IMR-90 (cell line): Measurements from ENCODE around the gene GCN1. TPM values are rescaled to one million over a fixed set of nuclear protein-coding genes. Genes with fewer than 3 reads are reported as not detected.

ENCODE experiments used
- ATAC-seq: fragments of 200-7000 bp; cut with Tn5 transposase; 2 replicates; pipeline ENCODE4 v1.9.1; 2020; ENCODE audit warnings: low read depth, mild to moderate bottlenecking, moderate library complexity
- BruUV-seq: library from RNA; stranded (reverse); fragments of 400-500 nt; replicated peaks from 2 replicates; lab custom pipeline; 2021; lab: Mats Ljungman, UMichigan
- CTCF ChIA-PET: fragments of 300-600 bp; formaldehyde crosslinking; extraction: SDS; loops from one replicate; lab custom pipeline; 2021; ENCODE audit warnings: antibody characterized with exemption; lab: Yijun Ruan, JAX
- POLR2A ChIA-PET: fragments of 300-600 bp; sonication (Branson Sonifier 250); formaldehyde crosslinking; loops from one replicate; lab custom pipeline; 2022; ENCODE audit warnings: antibody characterized with exemption; ENCODE audit not compliant: unreplicated experiment; lab: Charles Lee
- DNase-seq: peaks from one replicate; pipeline ENCODE4 v3.0.0; 2013
- H2AFZ ChIP-seq: replicated peaks from 2 replicates; pipeline ENCODE3; 2013; ENCODE audit warnings: low read length, mild to moderate bottlenecking; ENCODE audit not compliant: poor library complexity
- H2AK5ac ChIP-seq: 2 replicates; pipeline ENCODE4 v1.6.1; 2013; ENCODE audit warnings: low read depth, low read length, inconsistent platforms
- H2AK9ac ChIP-seq: replicated peaks from 2 replicates; pipeline ENCODE3; 2013; ENCODE audit warnings: mild to moderate bottlenecking, low read depth, low read length, moderate library complexity; ENCODE audit not compliant: poor library complexity
- H2BK120ac ChIP-seq: 2 replicates; pipeline ENCODE4 v1.6.1; 2013; ENCODE audit warnings: low read depth, low read length, inconsistent platforms
- H2BK15ac ChIP-seq: 3 replicates; pipeline ENCODE4 v1.6.1; 2013; ENCODE audit warnings: low read depth, low read length, inconsistent platforms
- H2BK20ac ChIP-seq: 2 replicates; pipeline ENCODE4 v1.6.1; 2013; ENCODE audit warnings: low read depth, mild to moderate bottlenecking, inconsistent platforms, low read length, moderate library complexity
- H2BK5ac ChIP-seq: 2 replicates; pipeline ENCODE4 v1.6.1; 2013; ENCODE audit warnings: mild to moderate bottlenecking, low read depth, low read length, inconsistent platforms; ENCODE audit not compliant: poor library complexity, severe bottlenecking
- H3K14ac ChIP-seq: replicated peaks from 2 replicates; pipeline ENCODE4 v1.6.1; 2013; ENCODE audit warnings: low read depth, low read length, inconsistent platforms
- H3K18ac ChIP-seq: 2 replicates; pipeline ENCODE4 v1.6.1; 2013; ENCODE audit warnings: low read depth, low read length, control low read depth
- H3K23ac ChIP-seq: 2 replicates; pipeline ENCODE4 v1.6.1; 2013; ENCODE audit warnings: low read depth, low read length, inconsistent platforms
- H3K27ac ChIP-seq: 2 replicates; pipeline ENCODE4 v1.5.1; 2013; ENCODE audit warnings: mild to moderate bottlenecking, control low read depth, low read length; ENCODE audit not compliant: insufficient read depth
- H3K27me3 ChIP-seq: 2 replicates; pipeline ENCODE4 v1.6.1; 2013; ENCODE audit warnings: low read length; ENCODE audit not compliant: control insufficient read depth, insufficient read depth
- H3K36me3 ChIP-seq: 2 replicates; pipeline ENCODE4 v1.6.1; 2013; ENCODE audit warnings: low read length, mixed read lengths; ENCODE audit not compliant: control insufficient read depth, insufficient read depth
- H3K4ac ChIP-seq: 2 replicates; pipeline ENCODE4 v1.6.1; 2013; ENCODE audit warnings: low read depth, low read length, inconsistent platforms
- H3K4me1 ChIP-seq: 2 replicates; pipeline ENCODE4 v1.6.1; 2013; ENCODE audit warnings: low read length, mixed read lengths; ENCODE audit not compliant: control insufficient read depth, insufficient read depth
- H3K4me2 ChIP-seq: 2 replicates; pipeline ENCODE4 v1.6.1; 2013; ENCODE audit warnings: low read depth, mild to moderate bottlenecking, control low read depth, low read length, moderate library complexity
- H3K4me3 ChIP-seq: 2 replicates; pipeline ENCODE4 v1.5.1; 2013; ENCODE audit warnings: low read depth, mild to moderate bottlenecking, control low read depth, low read length, moderate library complexity; ENCODE audit not compliant: insufficient read depth
- H3K56ac ChIP-seq: 2 replicates; pipeline ENCODE4 v1.6.1; 2013; ENCODE audit warnings: low read length, inconsistent platforms; ENCODE audit not compliant: insufficient read depth; ENCODE audit errors: extremely low read depth
- H3K79me1 ChIP-seq, 2 experiments: 2 replicates each; pipeline ENCODE4 v1.6.1; 2013; ENCODE audit warnings: low read length in 2 of 2, inconsistent platforms in 1 of 2, low read depth in 1 of 2
- H3K9ac ChIP-seq: 2 replicates; pipeline ENCODE4 v1.6.1; 2013; ENCODE audit warnings: low read depth, low read length, control low read depth
- H3K9me1 ChIP-seq: 2 replicates; pipeline ENCODE4 v1.6.1; 2013; ENCODE audit warnings: low read length, inconsistent platforms; ENCODE audit not compliant: insufficient read depth
- H3K9me3 ChIP-seq: 2 replicates; pipeline ENCODE4 v1.6.1; 2013; ENCODE audit warnings: low read length; ENCODE audit not compliant: control insufficient read depth, insufficient read depth
- H4K20me1 ChIP-seq: 2 replicates; pipeline ENCODE4 v1.6.1; 2013; ENCODE audit warnings: low read length, inconsistent platforms; ENCODE audit not compliant: insufficient read depth
- H4K5ac ChIP-seq: 2 replicates; pipeline ENCODE4 v1.6.1; 2013; ENCODE audit warnings: mild to moderate bottlenecking, low read depth, low read length, control low read depth
- H4K8ac ChIP-seq, 2 experiments: 2 replicates each; pipeline ENCODE4 v1.6.1; 2013; ENCODE audit warnings: low read depth in 2 of 2, low read length in 2 of 2, control low read depth in 1 of 2, inconsistent platforms in 1 of 2
- H4K91ac ChIP-seq: 2 replicates; pipeline ENCODE4 v1.6.1; 2013; ENCODE audit warnings: low read depth, low read length, inconsistent platforms; ENCODE audit not compliant: insufficient read depth
- BHLHE40 ChIP-seq: fragments of 150-350 bp; IDR thresholded peaks from 2 replicates; pipeline ENCODE4 v1.6.1; 2016; ENCODE audit warnings: mild to moderate bottlenecking, low read depth, low read length
- CEBPB ChIP-seq: IDR thresholded peaks from 2 replicates; pipeline ENCODE4 v1.6.1; 2012; ENCODE audit warnings: low read depth, low read length, improper control_type of control experiment
- FOS ChIP-seq: fragments of 150-350 bp; IDR thresholded peaks from 2 replicates; pipeline ENCODE4 v1.6.1; 2016; ENCODE audit warnings: low read depth, low read length
- MAFK ChIP-seq: IDR thresholded peaks from 2 replicates; pipeline ENCODE4 v1.6.1; 2012; ENCODE audit warnings: low read depth, low read length, improper control_type of control experiment
- MAZ ChIP-seq: IDR thresholded peaks from 2 replicates; pipeline ENCODE4 v1.6.1; 2012; ENCODE audit warnings: low read depth, mild to moderate bottlenecking, low read length, improper control_type of control experiment, moderate library complexity, borderline replicate concordance
- MXI1 ChIP-seq: IDR thresholded peaks from 2 replicates; pipeline ENCODE4 v1.6.1; 2012; ENCODE audit warnings: low read depth, mild to moderate bottlenecking, low read length, moderate library complexity, borderline replicate concordance
- NFE2L2 ChIP-seq: fragments of 150-350 bp; IDR thresholded peaks from 2 replicates; pipeline ENCODE4 v1.6.1; 2016; ENCODE audit warnings: low read depth, mild to moderate bottlenecking, low read length
- RAD21 ChIP-seq: IDR thresholded peaks from 2 replicates; pipeline ENCODE4 v1.6.1; 2012; ENCODE audit warnings: low read length, improper control_type of control experiment
- RCOR1 ChIP-seq: IDR thresholded peaks from 2 replicates; pipeline ENCODE4 v1.6.1; 2012; ENCODE audit warnings: mild to moderate bottlenecking, low read length, improper control_type of control experiment; ENCODE audit not compliant: insufficient replicate concordance
- RFX5 ChIP-seq: IDR thresholded peaks from 2 replicates; pipeline ENCODE4 v1.8.0; 2012; ENCODE audit warnings: low read depth, mild to moderate bottlenecking, low read length, moderate library complexity
- WGBS, 2 experiments: methylation state at CpG; one replicate each; pipeline versions ENCODE4 v1.1.5 to v1.1.7; 2013; ENCODE audit warnings: missing lambda C conversion rate in 2 of 2; ENCODE audit not compliant: insufficient read length in 1 of 2; ENCODE audit errors: extremely low coverage in 2 of 2; 5-methylcytosine and 5-hydroxymethylcytosine counted together
- dilution Hi-C: fragments of 300-500 bp; cut with HindIII; formaldehyde crosslinking; loops from one replicate; pipeline ENCODE4 v1.14.3; 2018; ENCODE audit warnings: low sequenced_read_pairs; ENCODE audit not compliant: unreplicated experiment
- in situ Hi-C: fragments of 300-500 bp; cut with MboI; formaldehyde crosslinking; loops from 3 replicates; pipeline ENCODE4 v1.14.3; 2019; ENCODE audit warnings: low sequenced_read_pairs, inconsistent platforms, mixed read lengths
- intact Hi-C: fragments of 100-400 bp; cut with micrococcal nuclease; formaldehyde crosslinking; loops from 2 replicates; pipeline ENCODE4 v1.10.0; 2022
- polyA plus RNA-seq, 3 experiments: library from polyadenylated mRNA; depleted of rRNA; stranded (reverse); fragments of >200 nt; gene quantifications; 2 replicates each; pipeline ENCODE4 v1.2.3, GENCODE V29; 2012; ENCODE audit warnings: low replicate concordance in 1 of 3
- total RNA-seq: library from RNA; depleted of rRNA; stranded (reverse); fragments of >200 nt; gene quantifications from 2 replicates; pipeline ENCODE4 v1.2.3, GENCODE V29; 2012
- TF ChIP-seq, protein P1 (sequence below): fragments of 150-350 bp; IDR thresholded peaks from 2 replicates; pipeline ENCODE4 v1.6.1; 2017; ENCODE audit warnings: mild to moderate bottlenecking, antibody characterized with exemption, low read length, low read depth
- TF ChIP-seq, protein P2 (sequence below): fragments of 150-350 bp; IDR thresholded peaks from 2 replicates; pipeline ENCODE4 v1.6.1; 2016; ENCODE audit warnings: low read depth, mild to moderate bottlenecking, low read length, moderate library complexity, borderline replicate concordance

Gene GCN1
- total and polyA plus RNA-seq, 2 of the 4 experiments (the other 2 are of a cell fraction): 57.8 to 77.6 TPM

DNA sequence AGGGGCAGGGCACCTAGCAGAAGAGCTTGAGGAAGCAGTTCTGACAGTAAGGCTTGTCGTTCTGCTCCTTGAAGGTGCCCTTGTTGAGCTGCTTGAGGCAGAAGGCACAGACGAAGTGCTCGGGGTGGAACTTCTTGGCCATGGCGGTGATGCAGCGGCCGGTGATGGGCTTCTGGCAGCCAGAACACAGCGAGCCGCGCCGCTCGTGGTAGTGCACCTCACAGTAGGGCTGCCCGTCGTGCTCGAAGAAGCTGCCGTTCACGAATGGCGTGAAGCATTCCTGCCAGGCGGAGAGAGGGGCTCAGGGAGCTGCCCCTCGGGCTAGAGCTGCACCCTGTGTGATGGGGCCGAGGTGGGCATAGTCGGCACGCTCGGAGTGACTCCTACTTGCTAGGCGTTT is 17.8 kb upstream of the GCN1 start:
- Histone ChIP-seq H3K56ac (no peak overlapping the region), H3K14ac (no peak overlapping the region), H3K18ac (no peak overlapping the region), H2BK5ac (no peak overlapping the region), H3K4me3 (no peak overlapping the region), H2AK5ac (no peak overlapping the region), H3K9ac (no peak overlapping the region), H2AFZ (peak overlapping the region; percentile 8), H4K91ac (no peak overlapping the region), H2AK9ac (no peak overlapping the region), H3K9me3 (no peaks in the 10 kb centered on the region), H3K4me1 (no peaks in the 10 kb centered on the region), H2BK15ac (no peak overlapping the region), H3K79me1 (peaks cover 10 to 42% of the 10 kb centered on the region in 2 experiments; a peak in 3 of 4 replicates), H3K4me2 (no peak overlapping the region), H2BK120ac (no peak overlapping the region), H4K5ac (no peak overlapping the region), H2BK20ac (no peak overlapping the region), H3K4ac (no peak overlapping the region), H4K20me1 (no peaks in the 10 kb centered on the region; the same call in 1 of the 2 replicates), H3K36me3 (peaks cover 60% of the 10 kb centered on the region), H4K8ac (no peak overlapping the region), H3K9me1 (no peaks in the 10 kb centered on the region), H3K27me3 (no peaks in the 10 kb centered on the region), H3K27ac (no peak overlapping the region), H3K23ac (no peak overlapping the region)
- no peak for DNase-seq
- in situ Hi-C loops (no loop called here), dilution Hi-C loops (no loop called here), intact Hi-C loops (no loop called here)
- no peak for ATAC-seq
- ChIA-PET CTCF (interaction anchor here (1.1 kb wide), 1 partner anchor 53 kb away, joined by 4 read pairs; the partner anchor contains the start of gene PXN), POLR2A (interaction anchor here (1.1 kb wide), 1 partner anchor 11 kb away, joined by 4 read pairs; the partner anchor contains the start of gene RPLP0)
- no TSS peak for BruUV-seq
- WGBS, 2 experiments: 96% methylated on average over 12 of the region's 24 CpGs; no CpG with 5 or more reads in 1 of the 2 experiments
- TF ChIP-seq RCOR1 (no peak), RAD21 (no peak), BHLHE40 (no peak), NFE2L2 (no peak), FOS (no peak), MAZ (no peak), CEBPB (no peak), MXI1 (no peak), MAFK (no peak), RFX5 (no peak)
- TF ChIP-seq, protein P1, sequence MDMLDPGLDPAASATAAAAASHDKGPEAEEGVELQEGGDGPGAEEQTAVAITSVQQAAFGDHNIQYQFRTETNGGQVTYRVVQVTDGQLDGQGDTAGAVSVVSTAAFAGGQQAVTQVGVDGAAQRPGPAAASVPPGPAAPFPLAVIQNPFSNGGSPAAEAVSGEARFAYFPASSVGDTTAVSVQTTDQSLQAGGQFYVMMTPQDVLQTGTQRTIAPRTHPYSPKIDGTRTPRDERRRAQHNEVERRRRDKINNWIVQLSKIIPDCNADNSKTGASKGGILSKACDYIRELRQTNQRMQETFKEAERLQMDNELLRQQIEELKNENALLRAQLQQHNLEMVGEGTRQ: no peak
- TF ChIP-seq, protein P2, sequence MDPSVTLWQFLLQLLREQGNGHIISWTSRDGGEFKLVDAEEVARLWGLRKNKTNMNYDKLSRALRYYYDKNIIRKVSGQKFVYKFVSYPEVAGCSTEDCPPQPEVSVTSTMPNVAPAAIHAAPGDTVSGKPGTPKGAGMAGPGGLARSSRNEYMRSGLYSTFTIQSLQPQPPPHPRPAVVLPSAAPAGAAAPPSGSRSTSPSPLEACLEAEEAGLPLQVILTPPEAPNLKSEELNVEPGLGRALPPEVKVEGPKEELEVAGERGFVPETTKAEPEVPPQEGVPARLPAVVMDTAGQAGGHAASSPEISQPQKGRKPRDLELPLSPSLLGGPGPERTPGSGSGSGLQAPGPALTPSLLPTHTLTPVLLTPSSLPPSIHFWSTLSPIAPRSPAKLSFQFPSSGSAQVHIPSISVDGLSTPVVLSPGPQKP: no peak
